ENCODE results near the gene FAM107B. TPM values are rescaled to one million over a fixed set of nuclear protein-coding genes. Genes with fewer than 3 reads are reported as not detected.

FAM107B gene
- total RNA-seq, 1 donor: 22.7 TPM

DNA sequence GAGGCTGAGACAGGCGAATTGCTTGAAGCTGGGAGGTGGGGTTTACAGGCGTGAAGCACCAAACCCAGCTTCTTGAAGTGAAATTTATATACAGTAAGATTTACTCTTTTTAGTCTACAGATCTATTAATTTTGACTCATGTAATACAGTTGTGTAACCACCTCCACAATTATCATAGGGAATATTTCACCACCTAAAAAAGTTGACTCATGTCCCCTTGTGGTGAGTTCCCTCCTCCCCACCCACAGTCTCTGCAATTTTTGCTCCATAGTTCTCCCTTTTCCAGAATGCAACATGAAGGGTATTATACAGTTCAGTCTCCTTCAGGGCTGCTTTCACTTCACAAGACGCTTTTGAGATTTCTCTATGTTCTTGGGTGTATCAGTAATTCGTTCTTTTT lies 156.8 kb downstream of the FAM107B start:
- H3K4me3 ChIP-seq (ENCODE audit: low read depth, low read length): no peak overlapping the region
- DNase-seq (ENCODE audit: low read depth): peak; percentile 51
- TF ChIP-seq, protein P1, sequence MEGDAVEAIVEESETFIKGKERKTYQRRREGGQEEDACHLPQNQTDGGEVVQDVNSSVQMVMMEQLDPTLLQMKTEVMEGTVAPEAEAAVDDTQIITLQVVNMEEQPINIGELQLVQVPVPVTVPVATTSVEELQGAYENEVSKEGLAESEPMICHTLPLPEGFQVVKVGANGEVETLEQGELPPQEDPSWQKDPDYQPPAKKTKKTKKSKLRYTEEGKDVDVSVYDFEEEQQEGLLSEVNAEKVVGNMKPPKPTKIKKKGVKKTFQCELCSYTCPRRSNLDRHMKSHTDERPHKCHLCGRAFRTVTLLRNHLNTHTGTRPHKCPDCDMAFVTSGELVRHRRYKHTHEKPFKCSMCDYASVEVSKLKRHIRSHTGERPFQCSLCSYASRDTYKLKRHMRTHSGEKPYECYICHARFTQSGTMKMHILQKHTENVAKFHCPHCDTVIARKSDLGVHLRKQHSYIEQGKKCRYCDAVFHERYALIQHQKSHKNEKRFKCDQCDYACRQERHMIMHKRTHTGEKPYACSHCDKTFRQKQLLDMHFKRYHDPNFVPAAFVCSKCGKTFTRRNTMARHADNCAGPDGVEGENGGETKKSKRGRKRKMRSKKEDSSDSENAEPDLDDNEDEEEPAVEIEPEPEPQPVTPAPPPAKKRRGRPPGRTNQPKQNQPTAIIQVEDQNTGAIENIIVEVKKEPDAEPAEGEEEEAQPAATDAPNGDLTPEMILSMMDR (IDR thresholded peaks at IDR 0.05; ENCODE audit: insufficient read depth, low read length): peak; percentile 28

- TF ChIP-seq, protein P1 (IDR thresholded peaks at IDR 0.05; ENCODE audit: insufficient read depth, low read length): no peak
- DNase-seq (ENCODE audit: low read depth): no peak
- no peak overlapping the region for H3K4me3 ChIP-seq (ENCODE audit: low read depth, low read length)
These were observed 157.6 kb downstream of the FAM107B start for GRCh38 chr10:14616955-14617730.

DNA sequence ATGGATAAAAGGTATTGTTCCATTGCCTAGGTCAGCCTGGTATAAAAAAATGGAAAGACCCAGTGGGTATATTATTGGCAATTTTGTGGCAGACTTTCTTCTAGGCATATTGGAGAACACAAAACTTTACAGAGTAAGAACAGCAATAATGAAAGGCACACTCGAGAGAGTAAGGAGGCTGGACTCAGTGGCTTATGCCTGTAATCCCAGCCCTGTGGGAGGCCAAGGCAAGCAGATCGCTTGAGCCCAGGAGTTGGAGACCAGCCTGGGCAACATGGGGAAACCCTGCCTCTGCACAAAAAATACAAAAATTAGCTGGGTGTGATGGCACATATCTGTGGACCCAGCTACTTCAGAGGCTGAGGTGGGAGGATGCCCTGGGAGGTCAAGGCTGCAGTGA lies 158.2 kb downstream of the FAM107B start:
- TF ChIP-seq, protein P1 (IDR thresholded peaks at IDR 0.05; ENCODE audit: insufficient read depth, low read length): no peak
- no peak for DNase-seq (ENCODE audit: low read depth)
- H3K4me3 ChIP-seq (ENCODE audit: low read depth, low read length): no peak overlapping the region

DNA sequence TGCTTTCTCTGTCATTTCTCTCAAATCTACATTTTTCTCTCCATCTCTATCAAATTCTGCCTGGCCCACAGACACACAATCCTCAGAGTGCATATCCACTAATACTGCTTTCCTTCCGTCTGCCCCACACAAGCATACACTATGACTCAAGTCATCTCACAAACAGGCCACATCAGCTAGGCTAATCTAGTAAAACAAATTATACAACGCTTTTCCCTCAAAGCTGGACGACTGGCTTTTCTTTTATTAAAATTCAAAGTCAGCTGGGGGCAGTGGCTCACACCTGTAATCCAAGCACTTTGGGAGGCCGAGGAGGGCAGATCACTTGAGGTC lies 161.1 kb downstream of the FAM107B start:
- DNase-seq (ENCODE audit: low read depth): no peak
- H3K4me3 ChIP-seq (ENCODE audit: low read depth, low read length): no peak overlapping the region
- TF ChIP-seq, protein P1 (IDR thresholded peaks at IDR 0.05; ENCODE audit: insufficient read depth, low read length): no peak

- TF ChIP-seq, protein P1 (IDR thresholded peaks at IDR 0.05; ENCODE audit: insufficient read depth, low read length): no peak
- no peak for DNase-seq (ENCODE audit: low read depth)
- no peak overlapping the region for H3K4me3 ChIP-seq (ENCODE audit: low read depth, low read length)
These were observed 161.7 kb downstream of the FAM107B start for GRCh38 chr10:14612873-14613587.

- H3K4me3 ChIP-seq (ENCODE audit: low read depth, low read length): no peak overlapping the region
- TF ChIP-seq, protein P1 (IDR thresholded peaks at IDR 0.05; ENCODE audit: insufficient read depth, low read length): no peak
- DNase-seq (ENCODE audit: low read depth): no peak
These were observed 162.6 kb downstream of the FAM107B start for GRCh38 chr10:14611968-14612693.
